ENCODE data around the gene NMNAT3.

DNA sequence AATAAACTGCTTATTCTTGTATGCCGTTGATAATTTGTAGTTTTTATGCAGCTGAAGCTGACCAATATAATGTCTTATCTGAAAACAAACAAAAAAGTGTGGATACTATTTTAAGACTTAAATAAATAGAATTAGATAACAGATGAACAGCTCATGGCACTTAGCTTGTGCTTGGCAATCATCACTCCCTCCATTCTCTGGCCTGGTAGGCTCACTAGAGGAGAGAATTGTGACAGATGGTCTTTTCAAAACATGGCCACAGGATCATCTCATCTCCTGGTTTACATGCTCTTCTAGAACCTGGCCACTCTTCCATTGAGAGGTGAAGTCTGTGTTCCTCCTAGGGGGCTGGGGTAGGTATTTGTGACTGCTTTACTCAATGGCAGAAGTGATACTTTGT lies 79.8 kb downstream of the NMNAT3 start:
- TF ChIP-seq EZH2 (IDR thresholded peaks at IDR 0.05; ENCODE audit: insufficient read depth, poor library complexity, severe bottlenecking) (no peak), EZH2phosphoT487 (IDR thresholded peaks at IDR 0.05; ENCODE audit: insufficient read depth, low read depth) (no peak)
